Trophoblast cell (in vitro differentiated cells and primary cell): ENCODE measurements around the gene YIPF4.
"Not testable (repeated sequence)": the region's sequence is repeated elsewhere in the genome, so short reads cannot be mapped to it uniquely, and the experiment has no call there.

ENCODE experiments used
- DNase-seq, 2 donors: peaks; one replicate each; pipeline ENCODE4 v3.0.0-alpha.2; 2016
- H2AFZ ChIP-seq: 2 replicates; pipeline ENCODE4 v1.6.1; 2013; ENCODE audit warnings: low read length, moderate library complexity, mild to moderate bottlenecking; ENCODE audit not compliant: insufficient read depth, poor library complexity
- H2AK5ac ChIP-seq: 2 replicates; pipeline ENCODE4 v1.6.1; 2013; ENCODE audit warnings: mild to moderate bottlenecking, low read length
- H2BK120ac ChIP-seq: 2 replicates; pipeline ENCODE4 v1.6.1; 2013; ENCODE audit warnings: low read length, mild to moderate bottlenecking, moderate library complexity; ENCODE audit not compliant: insufficient read depth, poor library complexity
- H2BK12ac ChIP-seq: 2 replicates; pipeline ENCODE4 v1.6.1; 2013; ENCODE audit warnings: mild to moderate bottlenecking, low read length, moderate library complexity
- H2BK5ac ChIP-seq: 2 replicates; pipeline ENCODE4 v1.6.1; 2013; ENCODE audit warnings: low read length, low read depth, moderate library complexity, mild to moderate bottlenecking; ENCODE audit not compliant: poor library complexity
- H3K14ac ChIP-seq: 2 replicates; pipeline ENCODE4 v1.6.1; 2013; ENCODE audit warnings: mild to moderate bottlenecking, low read length
- H3K18ac ChIP-seq: 2 replicates; pipeline ENCODE4 v1.6.1; 2013; ENCODE audit warnings: mild to moderate bottlenecking, low read length
- H3K23ac ChIP-seq: 2 replicates; pipeline ENCODE4 v1.6.1; 2013; ENCODE audit warnings: low read length
- H3K27ac ChIP-seq: 2 replicates; pipeline ENCODE4 v1.5.1; 2013; ENCODE audit warnings: low read depth, mild to moderate bottlenecking, inconsistent platforms, low read length, moderate library complexity
- H3K27me3 ChIP-seq: 2 replicates; pipeline ENCODE4 v1.6.1; 2013; ENCODE audit warnings: inconsistent platforms, mild to moderate bottlenecking, low read length, moderate library complexity; ENCODE audit not compliant: insufficient read depth
- H3K36me3 ChIP-seq, 2 experiments: 1 replicate in 1 of 2; 2 replicates in 1 of 2; pipeline ENCODE4 v1.6.1; 2013; ENCODE audit warnings: low read length in 2 of 2, mild to moderate bottlenecking in 2 of 2, moderate library complexity in 1 of 2; ENCODE audit not compliant: insufficient read depth in 2 of 2, control insufficient read depth in 1 of 2
- H3K4ac ChIP-seq: 2 replicates; pipeline ENCODE4 v1.6.1; 2013; ENCODE audit warnings: low read depth, mild to moderate bottlenecking, low read length, moderate library complexity
- H3K4me1 ChIP-seq, 2 experiments: 1 replicate in 1 of 2; 2 replicates in 1 of 2; pipeline ENCODE4 v1.6.1; 2013; ENCODE audit warnings: low read length in 2 of 2, mild to moderate bottlenecking in 2 of 2, moderate library complexity in 1 of 2; ENCODE audit not compliant: insufficient read depth in 2 of 2, control insufficient read depth in 1 of 2
- H3K4me2 ChIP-seq: 2 replicates; pipeline ENCODE4 v1.6.1; 2013; ENCODE audit warnings: inconsistent platforms, mild to moderate bottlenecking, low read length, moderate library complexity
- H3K4me3 ChIP-seq: 2 replicates; pipeline ENCODE4 v1.5.1; 2013; ENCODE audit warnings: mild to moderate bottlenecking, low read depth, low read length, inconsistent platforms
- H3K79me1 ChIP-seq: one replicate; pipeline ENCODE4 v1.6.1; 2013; ENCODE audit warnings: low read length
- H3K79me2 ChIP-seq: 2 replicates; pipeline ENCODE4 v1.6.1; 2013; ENCODE audit warnings: low read length, mild to moderate bottlenecking; ENCODE audit not compliant: control insufficient read depth, insufficient read depth, poor library complexity
- H3K9ac ChIP-seq: 2 replicates; pipeline ENCODE4 v1.6.1; 2013; ENCODE audit warnings: mild to moderate bottlenecking, low read length
- H3K9me3 ChIP-seq: 2 replicates; pipeline ENCODE4 v1.6.1; 2013; ENCODE audit warnings: low read depth, mild to moderate bottlenecking, control low read depth, inconsistent platforms, low read length; ENCODE audit not compliant: insufficient read depth
- H4K12ac ChIP-seq: 2 replicates; pipeline ENCODE4 v1.6.1; 2013; ENCODE audit warnings: low read depth, mild to moderate bottlenecking, low read length, moderate library complexity
- H4K8ac ChIP-seq: 2 replicates; pipeline ENCODE4 v1.6.1; 2013; ENCODE audit warnings: low read depth, mild to moderate bottlenecking, low read length, moderate library complexity
- H4K91ac ChIP-seq: one replicate; pipeline ENCODE4 v1.6.1; 2013; ENCODE audit warnings: low read depth, mild to moderate bottlenecking, low read length, moderate library complexity
- WGBS: extraction: QIAGEN DNeasy Blood & Tissue Kit; methylation state at CpG from one replicate; pipeline ENCODE4 v1.1.7; 2013; ENCODE audit warnings: missing lambda C conversion rate; ENCODE audit not compliant: insufficient read length, insufficient coverage; ENCODE audit errors: extremely low coverage; 5-methylcytosine and 5-hydroxymethylcytosine counted together

The YIPF4 gene

GRCh38 chr2:32271063-32271462 is 6.6 kb upstream of the YIPF4 start:
- Histone ChIP-seq H3K14ac (no peak overlapping the region), H2BK5ac (no peak overlapping the region), H2AFZ (no peak overlapping the region), H4K91ac (no peak overlapping the region), H3K79me2 (no peaks in the 10 kb centered on the region), H3K4me3 (no peak overlapping the region), H3K23ac (no peak overlapping the region), H3K9ac (no peak overlapping the region), H4K12ac (no peak overlapping the region), H2AK5ac (no peak overlapping the region), H3K27me3 (no peaks in the 10 kb centered on the region), H3K18ac (no peak overlapping the region), H3K4ac (no peak overlapping the region), H3K4me2 (no peak overlapping the region), H3K79me1 (no peaks in the 10 kb centered on the region), H3K36me3 (no peaks in the 10 kb centered on the region), H3K27ac (no peak overlapping the region), H3K9me3 (no peaks in the 10 kb centered on the region), H3K4me1 (no peaks in the 10 kb centered on the region), H4K8ac (no peak overlapping the region), H2BK12ac (no peak overlapping the region), H2BK120ac (no peak overlapping the region)
- DNase-seq, result no peak
- WGBS, result no CpG with 5 or more reads among the region's 2 CpGs

DNA sequence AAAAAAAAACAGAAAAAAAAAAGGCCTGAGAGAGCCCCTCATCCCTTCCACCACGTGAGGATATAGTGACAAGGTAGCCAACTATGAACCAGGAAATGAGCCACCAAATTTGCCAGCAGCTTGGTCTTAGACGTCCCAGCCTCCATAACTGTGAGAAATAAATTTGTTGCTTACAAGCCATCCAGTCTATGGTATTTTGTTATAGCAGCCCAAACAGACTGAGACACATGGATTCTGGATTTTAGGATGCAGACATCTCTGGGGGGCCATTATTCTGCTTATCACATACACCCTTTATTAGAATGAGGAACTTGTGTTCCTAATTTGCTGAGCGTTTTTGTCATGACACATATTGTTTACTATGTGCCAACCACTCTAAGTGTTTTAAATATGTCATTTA is 5.4 kb upstream of the YIPF4 start:
- Histone ChIP-seq H4K8ac (no peak overlapping the region), H3K4me2 (no peak overlapping the region), H3K4me1 (no peaks in the 10 kb centered on the region), H2BK5ac (no peak overlapping the region), H3K27me3 (no peaks in the 10 kb centered on the region), H3K9me3 (no peaks in the 10 kb centered on the region), H3K4ac (no peak overlapping the region), H3K79me2 (no peaks in the 10 kb centered on the region), H2AFZ (no peak overlapping the region), H3K9ac (no peak overlapping the region), H4K12ac (no peak overlapping the region), H2AK5ac (no peak overlapping the region), H2BK120ac (no peak overlapping the region), H3K36me3 (no peaks in the 10 kb centered on the region), H3K23ac (no peak overlapping the region), H3K14ac (no peak overlapping the region), H3K27ac (no peak overlapping the region), H3K4me3 (no peak overlapping the region), H3K18ac (no peak overlapping the region), H4K91ac (no peak overlapping the region), H2BK12ac (no peak overlapping the region), H3K79me1 (no peaks in the 10 kb centered on the region)
- WGBS, result no CpG with 5 or more reads among the region's 3 CpGs
- DNase-seq, result no peak

DNA sequence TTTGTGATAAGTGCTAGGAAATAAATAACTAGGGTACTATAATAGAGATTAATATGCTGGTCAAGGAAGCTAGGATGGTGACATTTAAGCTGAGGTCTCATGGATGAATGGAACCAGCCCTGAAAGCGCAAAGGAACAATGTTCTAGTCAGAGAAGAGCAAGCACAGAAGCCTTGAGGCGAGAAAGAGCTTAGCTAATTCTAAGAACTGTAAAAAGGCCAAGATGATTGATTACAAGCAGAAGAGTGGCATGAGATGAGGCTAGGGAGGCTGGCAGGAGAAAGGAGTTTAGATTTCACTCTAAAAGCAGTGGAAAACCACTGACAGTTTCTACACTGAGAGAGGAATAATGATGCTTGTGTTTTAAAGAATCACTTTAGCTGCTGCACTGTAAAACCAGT is 3.4 kb upstream of the YIPF4 start:
- no CpG with 5 or more reads among the region's 2 CpGs for WGBS

GRCh38 chr2:32275790-32276189 is 1.9 kb upstream of the YIPF4 start:
- H3K4me1 ChIP-seq, H3K4me2 ChIP-seq, H4K91ac ChIP-seq, H3K9me3 ChIP-seq, H3K9ac ChIP-seq, H3K18ac ChIP-seq, H2AK5ac ChIP-seq, H2AFZ ChIP-seq, H3K14ac ChIP-seq, H4K12ac ChIP-seq, H3K23ac ChIP-seq, H2BK5ac ChIP-seq, H3K4me3 ChIP-seq, H3K79me1 ChIP-seq, H3K36me3 ChIP-seq, H4K8ac ChIP-seq, H3K27ac ChIP-seq, H3K79me2 ChIP-seq, H2BK120ac ChIP-seq, H3K27me3 ChIP-seq, H2BK12ac ChIP-seq, H3K4ac ChIP-seq: not testable (repeated sequence)
- WGBS, result no CpG with 5 or more reads among the region's 7 CpGs
- DNase-seq, result peak; percentile 19 to 55

More for the DNA sequence above, 3.4 kb upstream of the YIPF4 start:
- Histone ChIP-seq H3K14ac (no peak overlapping the region), H3K9ac (no peak overlapping the region), H4K8ac (no peak overlapping the region), H2AFZ (no peak overlapping the region), H3K23ac (no peak overlapping the region), H4K12ac (no peak overlapping the region), H3K27ac (no peak overlapping the region), H2BK12ac (no peak overlapping the region), H3K4me3 (no peak overlapping the region), H3K79me2 (peaks cover 6% of the 10 kb centered on the region), H4K91ac (no peak overlapping the region), H3K4ac (no peak overlapping the region), H3K4me2 (no peak overlapping the region), H2AK5ac (no peak overlapping the region), H3K4me1 (no peaks in the 10 kb centered on the region), H3K27me3 (no peaks in the 10 kb centered on the region), H2BK120ac (no peak overlapping the region), H3K36me3 (no peaks in the 10 kb centered on the region), H3K18ac (no peak overlapping the region), H2BK5ac (no peak overlapping the region), H3K79me1 (peaks cover 6% of the 10 kb centered on the region), H3K9me3 (no peaks in the 10 kb centered on the region)
- DNase-seq, result no peak
